GM23248 (cell line): Measurements from ENCODE around the gene DENND1A. TPM values are rescaled to one million over a fixed set of nuclear protein-coding genes. Genes with fewer than 3 reads are reported as not detected.

Source experiments
- DNase-seq: peaks from one replicate; pipeline ENCODE4 v3.0.0-alpha.2; 2015
- H2AFZ ChIP-seq: fragments of 200-600 bp; sonication (generic); 2 replicates; pipeline ENCODE4 v1.6.1; 2016; ENCODE audit warnings: antibody characterized with exemption
- H3F3A ChIP-seq: fragments of 200-600 bp; sonication (generic); 2 replicates; pipeline ENCODE4 v1.6.1; 2016; ENCODE audit warnings: mild to moderate bottlenecking, antibody characterized with exemption, mixed run types; ENCODE audit not compliant: insufficient read depth
- H3K27ac ChIP-seq: fragments of 200-600 bp; sonication (generic); 2 replicates; pipeline ENCODE4 v1.5.1; 2016; ENCODE audit warnings: mild to moderate bottlenecking
- H3K27me3 ChIP-seq: fragments of 200-600 bp; sonication (generic); replicated peaks from 2 replicates; pipeline ENCODE4 v1.6.1; 2016; ENCODE audit warnings: mild to moderate bottlenecking; ENCODE audit not compliant: insufficient read depth
- H3K36me3 ChIP-seq: fragments of 200-600 bp; sonication (generic); 2 replicates; pipeline ENCODE4 v1.6.1; 2016; ENCODE audit warnings: low read depth, mild to moderate bottlenecking
- H3K4me1 ChIP-seq: fragments of 200-600 bp; sonication (generic); 2 replicates; pipeline ENCODE4 v1.6.1; 2016; ENCODE audit warnings: mild to moderate bottlenecking; ENCODE audit not compliant: insufficient read depth
- H3K4me2 ChIP-seq: fragments of 200-600 bp; sonication (generic); one replicate; pipeline ENCODE4 v1.6.1; 2016; ENCODE audit warnings: mild to moderate bottlenecking; ENCODE audit not compliant: unreplicated experiment
- H3K4me3 ChIP-seq: fragments of 200-600 bp; sonication (generic); 2 replicates; pipeline ENCODE4 v1.5.1; 2016; ENCODE audit warnings: mild to moderate bottlenecking
- H3K79me2 ChIP-seq: fragments of 200-600 bp; sonication (generic); 2 replicates; pipeline ENCODE4 v1.6.1; 2016; ENCODE audit warnings: mild to moderate bottlenecking; ENCODE audit not compliant: insufficient read depth
- H3K9ac ChIP-seq: fragments of 200-600 bp; sonication (generic); 2 replicates; pipeline ENCODE4 v1.6.1; 2016; ENCODE audit warnings: mild to moderate bottlenecking
- H3K9me2 ChIP-seq: fragments of 200-600 bp; sonication (generic); 2 replicates; pipeline ENCODE4 v1.6.1; 2016; ENCODE audit warnings: mixed run types, mild to moderate bottlenecking, moderate library complexity; ENCODE audit not compliant: insufficient read depth
- H3K9me3 ChIP-seq: fragments of 200-600 bp; sonication (generic); one replicate; pipeline ENCODE4 v1.6.1; 2017; ENCODE audit warnings: low read depth
- H4K20me1 ChIP-seq: fragments of 200-600 bp; sonication (generic); 2 replicates; pipeline ENCODE4 v1.6.0; 2016; ENCODE audit not compliant: insufficient read depth
- EZH2 ChIP-seq: fragments of 200-600 bp; sonication (generic); IDR thresholded peaks from 2 replicates; pipeline ENCODE4 v1.6.1; 2018; ENCODE audit warnings: antibody characterized with exemption, mild to moderate bottlenecking; ENCODE audit not compliant: insufficient read depth, poor library complexity, severe bottlenecking
- EZH2phosphoT487 ChIP-seq: fragments of 200-600 bp; sonication (generic); IDR thresholded peaks from 2 replicates; pipeline ENCODE4 v1.6.1; 2018; ENCODE audit warnings: antibody characterized with exemption, moderate library complexity, mild to moderate bottlenecking, low read depth; ENCODE audit not compliant: insufficient read depth
- WGBS, 2 experiments: methylation state at CpG; one replicate each; pipeline ENCODE4 v1.1.6; 2015 to 2017; ENCODE audit warnings: low lambda C conversion rate in 2 of 2, low coverage in 1 of 2; ENCODE audit errors: missing lambda C conversion rate in 2 of 2; 5-methylcytosine and 5-hydroxymethylcytosine counted together
- in situ Hi-C: fragments of 300-500 bp; cut with MboI; formaldehyde crosslinking; loops from 2 replicates; pipeline ENCODE4 v1.15.0; 2020
- polyA plus RNA-seq: library from polyadenylated mRNA; unstranded; fragments of >200 nt; fragmentation: Nextera tagmentation; extraction: Ambion mirVana; gene quantifications from 2 replicates; pipeline ENCODE4 v1.2.1, GENCODE V29; 2016
- total RNA-seq: library from RNA; depleted of rRNA; stranded (reverse); fragments of >200 nt; shearing (Covaris generic); gene quantifications from 2 replicates; pipeline ENCODE4 v1.2.3, GENCODE V29; 2014

Gene DENND1A
- total and polyA plus RNA-seq, 2 experiments from 2014 or later, result 13.2 to 16.4 TPM

- no peak overlapping the region for H3K27ac ChIP-seq
- H3K4me1 ChIP-seq, result no peaks in the 10 kb centered on the region
- H3K4me3 ChIP-seq, result no peak overlapping the region
- 73 to 78% methylated on average over 12 of the region's 12 CpGs for WGBS, 2 experiments
- no peaks in the 10 kb centered on the region for H3K79me2 ChIP-seq
- no peak for DNase-seq
- no peak overlapping the region for H2AFZ ChIP-seq
- in situ Hi-C loops, result no loop called here
- H3K9me2 ChIP-seq, result no peaks in the 10 kb centered on the region
- no peaks in the 10 kb centered on the region for H3F3A ChIP-seq
- TF ChIP-seq EZH2phosphoT487, result no peak
- H3K27me3 ChIP-seq, result no peaks in the 10 kb centered on the region
- H4K20me1 ChIP-seq, result no peaks in the 10 kb centered on the region
- no peaks in the 10 kb centered on the region; the same call in 1 of the 2 replicates for H3K36me3 ChIP-seq
- H3K9ac ChIP-seq, result no peak overlapping the region
- H3K9me3 ChIP-seq, result no peaks in the 10 kb centered on the region
- no peak overlapping the region for H3K4me2 ChIP-seq
Measured at GRCh38 chr9:123642291-123643278, 287.3 kb downstream of the DENND1A start.

DNA sequence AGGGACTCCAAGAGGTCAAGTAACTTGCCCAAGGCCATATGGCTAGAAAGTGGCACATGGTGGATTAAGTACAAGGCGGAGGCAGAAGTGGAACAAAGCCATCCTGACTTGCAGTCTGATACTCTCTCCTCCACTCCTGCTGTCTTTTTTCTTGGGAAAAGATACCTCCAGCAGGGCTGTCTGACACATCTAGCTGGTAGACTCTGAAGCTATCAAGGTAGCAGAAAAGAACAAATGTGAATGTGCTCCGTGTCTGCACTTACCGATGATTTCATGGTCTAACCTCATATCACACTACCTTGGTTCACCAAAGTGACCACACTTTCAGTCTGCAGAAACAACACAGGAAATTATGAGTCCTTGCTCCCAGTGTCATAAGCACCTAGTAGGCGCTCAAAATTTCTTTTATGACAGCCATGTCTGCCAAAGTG is 289.1 kb downstream of the DENND1A start:
- H3K79me2 ChIP-seq, result no peaks in the 10 kb centered on the region
- no peak overlapping the region for H3K27ac ChIP-seq
- no peaks in the 10 kb centered on the region for H3K27me3 ChIP-seq
- no peaks in the 10 kb centered on the region for H3K4me1 ChIP-seq
- in situ Hi-C loops, result no loop called here
- whole genome bisulfite sequencing, 2 experiments, result 98 to 99% methylated on average over 4 of the region's 4 CpGs
- H3F3A ChIP-seq, result no peaks in the 10 kb centered on the region
- no peak overlapping the region for H2AFZ ChIP-seq
- no peaks in the 10 kb centered on the region for H4K20me1 ChIP-seq
- H3K4me2 ChIP-seq, result no peak overlapping the region
- no peak for DNase-seq
- H3K9me3 ChIP-seq, result no peaks in the 10 kb centered on the region
- H3K36me3 ChIP-seq, result no peaks in the 10 kb centered on the region
- H3K9ac ChIP-seq, result no peak overlapping the region
- H3K9me2 ChIP-seq, result no peaks in the 10 kb centered on the region
- no peak for TF ChIP-seq EZH2
- TF ChIP-seq EZH2phosphoT487, result no peak
- no peak overlapping the region for H3K4me3 ChIP-seq

DNA sequence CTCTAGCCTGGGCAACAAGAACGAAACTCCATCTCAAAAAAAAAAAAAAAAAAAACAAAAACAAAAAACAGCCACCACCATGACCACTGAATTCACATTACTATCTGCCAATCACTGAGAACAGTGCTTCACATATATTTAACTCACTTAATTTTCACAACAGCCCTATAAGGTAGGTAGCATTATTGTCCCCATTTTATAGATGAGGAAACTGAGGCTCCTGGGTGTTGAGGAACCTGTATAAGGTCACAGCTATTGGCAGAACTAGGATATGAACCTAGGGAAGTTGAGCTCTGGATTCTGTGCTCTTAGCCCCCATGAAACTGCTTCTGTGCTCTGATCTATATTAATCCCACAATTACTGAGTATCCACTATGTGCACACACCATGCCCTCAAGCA is 290.2 kb downstream of the DENND1A start:
- Histone ChIP-seq H2AFZ (no peak overlapping the region), H3K4me2 (no peak overlapping the region), H3K9me3 (no peaks in the 10 kb centered on the region), H3K9ac (no peak overlapping the region), H3K79me2 (no peaks in the 10 kb centered on the region), H3K36me3 (no peaks in the 10 kb centered on the region), H3K4me3 (no peak overlapping the region), H4K20me1 (no peaks in the 10 kb centered on the region), H3K4me1 (no peaks in the 10 kb centered on the region), H3K9me2 (no peaks in the 10 kb centered on the region), H3K27ac (no peak overlapping the region), H3K27me3 (no peaks in the 10 kb centered on the region), H3F3A (no peaks in the 10 kb centered on the region)
- DNase-seq, result no peak
- in situ Hi-C loops, result no loop called here
- WGBS, 2 experiments, result 92 to 100% methylated on average over 1 of the region's 1 CpG
- TF ChIP-seq EZH2phosphoT487 (no peak), EZH2 (no peak)

DNA sequence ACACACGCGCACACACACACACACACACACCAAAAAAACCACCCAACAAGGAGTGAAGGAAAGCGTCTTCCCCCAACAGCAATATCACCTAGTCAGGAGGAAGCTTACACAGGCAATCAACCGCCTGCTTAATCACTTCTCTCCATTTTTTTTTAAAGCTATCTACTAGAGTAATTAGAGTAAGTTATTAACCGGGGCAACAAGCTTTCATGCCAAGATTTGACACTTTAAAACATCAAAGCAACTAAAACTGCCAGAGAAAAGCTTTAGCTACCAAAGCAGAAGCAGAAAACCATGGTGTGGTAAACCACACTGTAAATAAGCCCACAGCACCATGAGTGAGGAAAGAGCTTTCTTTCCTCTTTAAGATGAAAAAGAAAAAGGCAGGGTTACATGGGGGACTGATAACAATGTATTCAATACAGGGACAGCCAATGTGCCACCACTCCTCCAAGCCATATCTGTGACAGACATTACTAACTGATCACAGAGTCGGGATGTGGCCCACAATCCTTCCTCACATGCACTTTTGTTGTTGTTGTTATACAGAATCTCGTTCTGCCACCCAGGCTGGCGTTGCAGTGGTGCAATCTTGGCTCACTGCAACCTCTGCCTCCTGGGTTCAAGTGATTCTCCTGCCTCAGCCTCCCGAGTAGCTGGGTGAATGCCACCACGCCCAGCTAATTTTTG is 291.8 kb downstream of the DENND1A start:
- H2AFZ ChIP-seq, result no peak overlapping the region
- no peak overlapping the region for H3K9ac ChIP-seq
- no peaks in the 10 kb centered on the region for H3K9me3 ChIP-seq
- no peak overlapping the region for H3K4me2 ChIP-seq
- in situ Hi-C loops, result no loop called here
- H3K36me3 ChIP-seq, result no peaks in the 10 kb centered on the region
- H3K27me3 ChIP-seq, result no peaks in the 10 kb centered on the region
- H3K4me3 ChIP-seq, result no peak overlapping the region
- H3K27ac ChIP-seq, result no peak overlapping the region
- H3K4me1 ChIP-seq, result no peaks in the 10 kb centered on the region
- no peaks in the 10 kb centered on the region for H4K20me1 ChIP-seq
- DNase-seq, result no peak
- WGBS, 2 experiments, result 85 to 86% methylated on average over 10 of the region's 10 CpGs
- no peaks in the 10 kb centered on the region for H3F3A ChIP-seq
- no peaks in the 10 kb centered on the region for H3K9me2 ChIP-seq
- TF ChIP-seq EZH2phosphoT487 (no peak), EZH2 (no peak)
- no peaks in the 10 kb centered on the region for H3K79me2 ChIP-seq
